Measurements from ENCODE around the gene ST3GAL5.
"Not testable (repeated sequence)": the region's sequence is repeated elsewhere in the genome, so short reads cannot be mapped to it uniquely, and the experiment has no call there.

The ST3GAL5 gene

DNA sequence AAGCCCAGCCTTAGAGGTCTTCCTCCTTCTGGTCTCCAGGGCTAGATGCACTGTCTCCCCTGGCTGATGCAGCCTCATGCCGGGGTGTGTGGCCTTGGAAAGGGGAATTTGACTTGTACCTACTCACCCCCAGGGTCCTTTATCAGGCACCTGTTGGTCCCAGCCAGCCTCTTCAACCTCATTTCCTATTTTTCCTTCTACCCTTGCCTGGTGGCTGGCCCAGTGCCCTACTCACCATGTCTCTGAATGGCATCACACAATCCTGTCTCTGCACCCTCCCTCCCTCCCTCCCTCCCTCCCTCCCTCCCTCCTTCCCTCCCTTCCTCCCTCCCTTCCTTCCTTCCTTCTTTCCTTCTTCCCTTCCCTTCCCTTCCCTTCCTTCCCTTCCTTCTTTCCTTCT, 17.1 kb upstream of the ST3GAL5 start:
- peaks cover 14% of the 10 kb centered on the region for H3K4me1 Mint-ChIP-seq
- no peak overlapping the region for H3K27ac Mint-ChIP-seq
- ATAC-seq: no peak
- peaks cover 23% of the 10 kb centered on the region for H3K36me3 Mint-ChIP-seq
- no peaks in the 10 kb centered on the region for H3K9me3 Mint-ChIP-seq
- no peak overlapping the region for H3K4me3 Mint-ChIP-seq
- H3K27me3 Mint-ChIP-seq: no peaks in the 10 kb centered on the region

DNA sequence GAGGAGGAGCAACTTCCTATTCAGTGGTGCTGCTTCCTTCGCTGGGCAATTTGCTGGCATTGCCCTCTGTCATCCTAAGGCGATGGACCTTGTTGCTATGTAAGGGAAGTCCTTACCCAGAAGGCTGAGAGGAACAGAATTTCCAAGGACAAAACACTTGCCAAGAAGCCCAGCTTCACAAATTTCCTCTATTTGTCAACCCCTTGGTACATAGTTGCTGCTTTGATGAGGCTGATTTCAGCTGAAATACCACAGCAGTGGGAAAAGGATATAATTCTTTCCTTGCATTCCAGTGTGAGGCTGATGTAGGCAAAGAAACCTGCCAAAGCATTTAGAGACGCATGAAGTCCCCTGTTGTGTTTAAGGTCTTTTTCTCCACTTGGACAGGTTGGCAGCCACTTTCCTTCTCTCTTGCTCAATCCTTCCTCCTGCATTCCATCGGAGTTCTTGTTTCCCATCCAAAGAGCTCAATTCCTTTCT, 16.4 kb upstream of the ST3GAL5 start:
- H3K4me3 Mint-ChIP-seq: no peak overlapping the region
- H3K36me3 Mint-ChIP-seq: peaks cover 23% of the 10 kb centered on the region
- H3K27ac Mint-ChIP-seq: no peak overlapping the region
- peaks cover 10% of the 10 kb centered on the region for H3K4me1 Mint-ChIP-seq
- no peak for ATAC-seq
- H3K27me3 Mint-ChIP-seq: no peaks in the 10 kb centered on the region
- H3K9me3 Mint-ChIP-seq: no peaks in the 10 kb centered on the region

DNA sequence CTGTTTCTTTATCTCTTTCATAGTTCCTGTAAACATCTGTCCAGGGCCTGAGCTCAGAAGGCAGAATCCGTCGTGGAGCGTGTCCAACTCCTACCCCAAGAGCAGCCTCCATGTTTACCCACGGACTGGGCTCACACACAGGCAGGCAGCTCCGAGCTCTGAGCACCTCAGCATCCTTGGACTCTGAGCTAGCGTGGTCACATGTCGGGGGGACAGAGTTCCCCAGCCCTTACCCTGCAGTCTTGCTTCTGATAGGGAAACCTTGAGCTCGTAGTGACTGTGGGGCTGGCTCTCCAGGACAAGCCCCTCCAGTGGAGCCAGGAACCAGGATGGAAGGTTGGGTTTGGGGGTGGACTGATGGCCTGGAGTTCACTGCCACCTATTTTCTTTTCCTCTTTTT, 15.1 kb upstream of the ST3GAL5 start:
- Mint-ChIP-seq H3K9me3 (peaks cover under 1% of the 10 kb centered on the region), H3K27ac (no peak overlapping the region), H3K36me3 (peaks cover 23% of the 10 kb centered on the region), H3K4me1 (peaks cover 10% of the 10 kb centered on the region), H3K4me3 (no peak overlapping the region), H3K27me3 (no peaks in the 10 kb centered on the region)
- ATAC-seq: no peak

DNA sequence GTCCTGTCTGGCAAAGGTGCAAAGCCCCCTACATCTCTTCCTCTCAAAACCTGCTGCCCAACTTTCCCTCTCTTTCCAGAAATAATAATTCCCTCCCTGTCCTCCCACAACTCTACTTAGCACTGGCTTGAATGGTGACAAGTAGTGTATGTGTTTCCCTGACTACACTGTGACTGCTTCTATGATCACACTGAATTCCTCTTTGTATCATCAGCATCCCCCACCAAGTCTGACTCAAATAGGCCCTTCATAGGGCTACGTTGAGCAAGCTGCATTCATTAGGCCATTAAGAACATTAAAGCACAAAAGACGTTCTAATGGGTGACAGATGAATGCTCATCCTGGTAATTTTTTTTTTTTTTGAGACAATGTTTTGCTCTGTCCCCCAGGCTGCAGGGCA, 13.7 kb upstream of the ST3GAL5 start:
- peak overlapping the region; percentile 12 for H3K27ac Mint-ChIP-seq
- H3K4me3 Mint-ChIP-seq: no peak overlapping the region
- peaks cover 10% of the 10 kb centered on the region for H3K9me3 Mint-ChIP-seq
- no peak for ATAC-seq
- H3K27me3 Mint-ChIP-seq: no peaks in the 10 kb centered on the region
- H3K36me3 Mint-ChIP-seq: peaks cover 32% of the 10 kb centered on the region
- H3K4me1 Mint-ChIP-seq: peaks cover 10% of the 10 kb centered on the region

DNA sequence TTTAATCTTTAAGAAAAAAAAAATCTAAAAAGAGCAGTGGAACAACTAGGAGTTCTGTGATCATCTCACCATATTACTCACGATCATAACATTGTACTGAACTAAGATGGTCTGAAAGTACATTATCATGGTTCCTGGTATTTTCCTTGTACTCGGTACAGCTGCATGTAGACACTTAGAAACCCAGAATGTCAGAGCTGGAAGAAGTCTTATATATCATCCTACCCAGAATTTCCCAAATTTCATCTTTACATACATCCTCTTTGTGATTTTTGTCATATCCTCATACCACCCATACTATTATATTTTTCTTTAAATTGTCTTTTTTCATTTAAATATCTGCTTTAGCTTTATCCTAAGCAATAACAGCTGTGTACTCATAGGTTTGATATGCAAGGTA, 12.4 kb upstream of the ST3GAL5 start:
- Mint-ChIP-seq H3K4me3 (no peak overlapping the region), H3K9me3 (peaks cover 13% of the 10 kb centered on the region), H3K36me3 (peaks cover 30% of the 10 kb centered on the region), H3K4me1 (peaks cover 10% of the 10 kb centered on the region), H3K27ac (no peak overlapping the region), H3K27me3 (no peaks in the 10 kb centered on the region)
- no peak for ATAC-seq

DNA sequence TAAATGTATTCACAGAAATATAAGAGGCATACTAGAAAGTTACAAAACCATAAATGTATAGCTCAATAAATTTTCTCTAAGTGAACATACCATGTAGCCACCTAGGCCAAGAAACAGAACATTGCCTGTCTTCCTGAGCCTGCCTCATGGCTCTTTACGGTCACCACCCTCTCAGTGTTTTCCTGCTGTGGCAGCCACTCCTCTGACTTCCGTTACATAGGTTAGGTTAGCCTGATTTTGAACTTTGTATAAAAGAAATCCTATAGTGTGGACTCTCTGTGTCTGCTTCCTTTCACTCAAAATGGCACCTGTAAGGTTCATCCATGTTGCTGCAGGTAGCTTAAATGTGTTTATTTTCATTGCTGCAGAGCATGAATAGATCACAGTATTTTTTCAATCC, 11.6 kb upstream of the ST3GAL5 start:
- Mint-ChIP-seq H3K36me3 (peaks cover 26% of the 10 kb centered on the region), H3K27me3 (no peaks in the 10 kb centered on the region), H3K4me1 (peaks cover 10% of the 10 kb centered on the region), H3K9me3 (peaks cover 13% of the 10 kb centered on the region), H3K27ac (no peak overlapping the region), H3K4me3 (no peak overlapping the region)
- no peak for ATAC-seq

DNA sequence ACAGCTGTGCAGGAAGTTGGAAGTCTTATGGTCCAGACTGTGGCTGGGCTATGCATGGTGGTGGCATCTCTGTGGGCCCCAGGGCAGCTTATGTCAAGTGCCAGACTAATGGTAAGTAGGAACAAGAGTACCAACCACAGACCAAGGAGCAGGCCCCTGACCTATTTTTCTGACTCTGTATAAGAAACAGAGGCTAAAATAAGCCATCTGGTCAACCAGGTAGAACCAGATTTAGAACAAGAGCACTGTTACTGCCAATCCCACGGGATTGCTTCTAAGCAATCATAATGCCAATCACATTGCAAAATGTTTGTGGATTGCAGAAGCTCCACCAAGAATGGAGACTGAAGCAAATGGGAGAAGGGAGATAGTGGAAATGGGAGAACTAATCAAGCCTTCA, 11.1 kb upstream of the ST3GAL5 start:
- H3K27ac Mint-ChIP-seq: no peak overlapping the region
- peaks cover 10% of the 10 kb centered on the region for H3K4me1 Mint-ChIP-seq
- peaks cover 16% of the 10 kb centered on the region for H3K9me3 Mint-ChIP-seq
- no peaks in the 10 kb centered on the region for H3K27me3 Mint-ChIP-seq
- no peak overlapping the region for H3K4me3 Mint-ChIP-seq
- ATAC-seq: no peak
- peaks cover 29% of the 10 kb centered on the region for H3K36me3 Mint-ChIP-seq

DNA sequence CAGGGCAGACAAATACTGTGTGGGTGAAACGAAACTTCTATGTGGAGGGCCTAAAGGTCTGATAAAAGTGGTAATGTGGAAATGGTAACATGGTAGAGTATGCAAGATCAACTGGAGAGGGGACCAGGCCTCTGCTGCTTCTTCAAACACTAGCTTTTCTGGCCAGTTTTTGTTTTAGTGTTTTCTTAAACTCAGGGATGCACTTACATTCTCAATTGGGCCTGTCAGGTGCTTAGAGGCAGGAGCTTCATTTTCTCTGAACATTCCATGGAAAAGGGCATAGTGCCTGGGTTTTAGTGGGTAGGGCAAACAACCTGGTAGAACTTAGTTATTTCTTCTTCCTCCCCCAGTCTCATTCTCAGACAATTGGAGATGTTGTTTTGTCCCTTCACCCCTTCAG, 10.5 kb upstream of the ST3GAL5 start:
- Mint-ChIP-seq H3K4me1 (peaks cover 12% of the 10 kb centered on the region), H3K27me3 (no peaks in the 10 kb centered on the region), H3K4me3 (no peak overlapping the region), H3K36me3 (peaks cover 27% of the 10 kb centered on the region), H3K9me3 (peaks cover 17% of the 10 kb centered on the region), H3K27ac (no peak overlapping the region)
- ATAC-seq: no peak

DNA sequence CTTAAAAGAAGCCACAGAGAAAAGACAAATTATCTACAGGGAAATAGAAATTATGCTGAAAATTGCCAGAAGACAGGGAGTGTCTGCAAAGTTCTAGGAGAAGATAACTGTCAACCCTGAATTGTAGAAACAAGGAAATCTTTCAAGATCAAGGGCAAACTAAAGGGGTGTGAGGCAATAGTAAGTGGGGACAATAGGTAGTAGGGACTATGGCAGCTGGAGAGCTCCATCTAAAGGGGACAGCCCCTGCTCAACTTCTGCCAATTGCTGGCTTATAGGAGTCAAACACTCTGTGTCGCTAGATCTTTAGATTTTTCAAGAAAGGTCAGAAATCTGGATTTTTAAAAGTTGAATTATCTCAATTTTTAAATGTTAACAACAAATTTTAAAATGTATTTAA, 10.1 kb upstream of the ST3GAL5 start:
- Mint-ChIP-seq H3K9me3 (peaks cover 18% of the 10 kb centered on the region), H3K36me3 (peaks cover 27% of the 10 kb centered on the region), H3K27ac (peak overlapping the region; percentile 33), H3K4me3 (no peak overlapping the region), H3K4me1 (peaks cover 16% of the 10 kb centered on the region), H3K27me3 (no peaks in the 10 kb centered on the region)
- no peak for ATAC-seq

DNA sequence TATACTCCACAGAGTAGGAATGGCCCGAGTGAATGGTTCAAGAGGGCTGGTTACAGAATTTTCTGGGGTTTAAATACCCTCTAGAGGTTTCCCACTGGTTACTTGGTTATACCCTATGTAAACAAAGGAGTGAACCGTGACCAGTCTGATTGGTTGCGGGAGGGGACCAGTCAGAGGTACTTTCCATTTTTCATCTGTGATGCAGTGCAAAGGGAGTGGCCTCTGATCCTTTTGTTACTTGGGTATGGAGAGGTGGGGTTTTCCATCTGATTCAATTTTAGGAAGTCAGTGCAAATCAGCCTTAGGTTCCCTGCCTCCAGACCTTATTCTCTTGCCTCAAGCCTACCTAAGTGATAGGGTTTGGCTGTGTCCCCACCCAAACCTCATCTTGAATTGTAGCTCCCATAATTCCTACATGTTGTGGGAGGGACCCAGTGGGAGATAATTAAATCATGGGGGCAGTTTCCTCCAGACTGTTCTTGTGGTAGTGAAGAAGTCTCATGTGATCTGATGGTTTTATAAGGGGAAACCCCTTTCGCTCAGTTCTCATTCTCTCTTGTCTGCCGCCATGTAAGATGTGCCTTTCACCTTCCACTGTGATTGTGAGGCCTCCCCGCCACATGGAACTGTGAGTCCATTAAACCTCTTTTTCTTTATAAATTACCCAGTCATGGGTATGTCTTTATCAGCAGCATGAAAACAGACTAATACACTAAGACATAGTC, 5.9 kb upstream of the ST3GAL5 start:
- H3K9me3 Mint-ChIP-seq: peaks cover 18% of the 10 kb centered on the region
- H3K4me1 Mint-ChIP-seq: peaks cover 39% of the 10 kb centered on the region
- not testable (repeated sequence) for H3K4me3 Mint-ChIP-seq, ATAC-seq, H3K27me3 Mint-ChIP-seq, H3K27ac Mint-ChIP-seq
- H3K36me3 Mint-ChIP-seq: peaks cover 38% of the 10 kb centered on the region

DNA sequence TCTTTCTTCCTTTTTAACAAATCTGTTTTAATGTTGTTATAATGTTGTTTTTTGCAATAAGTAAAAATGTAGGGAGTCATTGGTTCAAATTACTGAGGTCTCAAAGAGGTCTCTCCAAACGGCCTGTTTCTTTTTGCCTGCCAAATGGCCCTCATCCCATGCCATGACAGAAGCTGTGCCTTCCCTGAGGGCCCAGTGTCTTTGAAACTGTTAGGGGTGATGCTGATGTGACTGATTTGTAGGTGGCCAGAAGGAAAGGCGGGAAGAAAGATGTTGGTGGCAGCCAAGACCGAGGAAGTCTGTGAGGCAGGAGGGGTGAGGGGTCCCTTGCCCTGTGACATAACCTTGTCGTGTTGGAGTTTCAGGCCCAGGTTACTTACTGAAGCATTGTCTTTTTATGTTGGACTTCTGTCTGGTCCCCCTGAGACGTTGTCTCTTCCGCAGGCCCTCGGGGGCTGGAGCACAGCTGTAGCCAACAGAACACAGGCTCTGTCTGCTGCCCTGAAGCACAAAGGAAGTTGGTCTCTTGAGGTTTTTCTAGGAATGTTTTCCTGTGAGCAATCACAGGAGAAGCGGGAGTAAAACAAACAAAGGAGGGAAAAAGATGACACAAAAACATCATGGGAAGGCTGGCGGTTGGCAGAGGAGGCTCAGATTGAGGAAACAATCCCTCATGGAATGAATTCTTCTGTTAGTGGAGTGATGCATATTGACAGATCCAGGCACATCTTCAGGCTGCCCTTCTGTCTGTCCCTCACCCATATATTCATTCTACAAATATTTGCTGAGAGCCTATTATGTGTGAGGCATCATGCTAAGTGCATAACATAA, 4.9 kb upstream of the ST3GAL5 start:
- Mint-ChIP-seq H3K27ac (peak overlapping the region; percentile 46), H3K4me1 (peaks cover 46% of the 10 kb centered on the region), H3K9me3 (peaks cover 16% of the 10 kb centered on the region), H3K36me3 (peaks cover 37% of the 10 kb centered on the region), H3K4me3 (no peak overlapping the region), H3K27me3 (no peaks in the 10 kb centered on the region)
- no peak for ATAC-seq

DNA sequence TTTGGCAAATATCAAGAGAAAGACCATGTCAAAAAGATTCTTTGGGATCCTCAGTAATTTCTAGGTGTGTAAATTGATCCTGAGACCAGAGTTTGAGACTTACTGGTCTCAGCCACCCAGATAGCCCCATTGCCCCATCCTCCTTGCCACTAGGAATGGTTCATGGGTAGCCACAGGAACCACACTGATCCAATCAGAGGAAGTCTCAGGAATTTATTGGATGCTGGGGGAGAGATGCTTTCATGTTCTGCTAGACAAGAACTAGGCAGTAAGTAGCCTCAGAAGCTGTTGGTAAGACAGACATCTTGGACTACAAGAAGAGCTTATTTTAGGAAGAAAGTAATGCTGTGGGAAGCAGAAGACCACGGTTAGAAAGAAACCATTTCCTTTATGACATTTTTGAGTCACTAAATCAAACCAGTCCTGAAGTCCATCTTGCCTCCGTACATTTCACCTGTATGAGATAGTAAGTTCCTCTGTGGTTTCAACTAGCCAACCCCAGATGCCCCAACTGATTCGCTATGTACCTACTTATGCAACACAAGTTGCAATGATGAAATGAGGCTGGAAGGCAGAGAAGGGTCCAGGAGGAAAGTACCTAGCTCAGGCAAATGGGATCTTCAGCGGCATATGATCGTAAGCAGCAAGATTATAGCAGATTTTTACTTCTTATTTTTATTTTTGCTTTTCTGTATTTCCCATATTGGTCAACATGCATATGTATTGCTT, 3.6 kb upstream of the ST3GAL5 start:
- no peak for ATAC-seq
- Mint-ChIP-seq H3K4me3 (no peak overlapping the region), H3K4me1 (peaks cover 53% of the 10 kb centered on the region), H3K27ac (peak overlapping the region; percentile 46), H3K9me3 (peaks cover 7% of the 10 kb centered on the region), H3K27me3 (no peaks in the 10 kb centered on the region), H3K36me3 (peaks cover 29% of the 10 kb centered on the region)

DNA sequence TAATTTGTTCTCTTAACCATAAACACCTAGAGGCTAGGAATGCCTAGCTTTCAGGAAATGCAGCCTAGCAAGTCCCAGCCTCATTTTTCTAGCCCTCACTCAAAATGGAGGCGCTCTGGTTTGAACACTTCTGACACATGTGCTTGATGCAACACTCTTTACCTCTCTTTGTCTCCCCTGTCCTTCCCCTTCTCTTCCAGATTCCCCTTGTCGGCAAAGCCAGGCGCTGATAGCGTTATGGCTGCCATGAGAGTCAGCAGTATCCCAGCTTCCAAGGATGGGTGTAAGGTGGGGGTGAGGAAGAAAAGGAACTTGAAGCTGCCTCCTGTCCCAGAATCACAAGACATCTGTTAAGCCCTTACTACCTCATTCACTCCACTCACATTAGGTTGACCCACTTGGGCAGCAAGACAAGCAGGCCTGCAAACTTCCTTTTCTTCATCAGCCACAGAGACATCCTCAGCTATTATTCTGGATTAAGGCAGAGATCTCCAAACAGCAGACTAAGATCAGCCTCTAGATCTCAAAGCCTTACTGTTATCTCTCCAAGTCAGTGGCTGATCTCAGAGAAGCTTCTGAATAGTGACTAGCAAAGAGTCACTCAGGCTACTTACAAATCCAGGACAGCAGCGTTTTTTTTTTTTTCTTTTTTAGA, 1.9 kb upstream of the ST3GAL5 start:
- Mint-ChIP-seq H3K27ac (peak overlapping the region; percentile 99), H3K4me3 (peak overlapping the region; percentile 76), H3K36me3 (peaks cover 31% of the 10 kb centered on the region), H3K4me1 (peaks cover 70% of the 10 kb centered on the region), H3K9me3 (peaks cover 6% of the 10 kb centered on the region), H3K27me3 (no peaks in the 10 kb centered on the region)
- no peak for ATAC-seq

DNA sequence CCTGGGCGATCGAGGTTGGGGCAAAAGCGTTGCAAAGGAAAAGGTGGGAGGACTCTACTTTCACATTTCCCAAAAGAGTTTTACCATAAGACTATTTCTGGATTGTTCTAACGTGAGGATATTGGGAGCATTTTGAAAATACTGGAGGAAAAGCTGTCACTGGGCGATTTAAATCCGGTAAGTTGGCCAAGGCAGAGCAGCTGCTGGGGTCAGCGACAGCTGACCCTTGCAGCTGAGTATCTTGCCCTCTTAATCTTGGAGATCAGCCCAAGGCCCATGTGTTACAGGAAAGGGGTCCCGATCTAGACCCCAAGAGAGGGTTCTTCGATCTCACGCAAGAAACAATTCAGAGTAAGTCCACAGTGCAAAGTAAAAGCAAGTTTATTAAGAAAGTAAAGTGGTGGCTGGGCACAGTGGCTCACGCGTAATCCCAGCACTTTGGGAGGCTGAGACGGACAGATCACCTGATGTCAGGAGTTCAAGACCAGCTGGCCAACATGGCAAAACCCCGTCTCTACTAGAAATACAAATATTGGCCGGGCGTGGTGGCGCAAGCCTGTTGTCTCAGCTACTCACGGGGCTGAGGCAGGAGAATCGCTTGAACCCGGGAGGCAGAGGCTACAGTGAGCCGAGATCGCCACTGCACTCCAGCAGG, 964 bp upstream of the ST3GAL5 start:
- Mint-ChIP-seq H3K9me3 (peaks cover 2% of the 10 kb centered on the region), H3K27ac (peak overlapping the region; percentile 99), H3K4me1 (peaks cover 79% of the 10 kb centered on the region), H3K27me3 (no peaks in the 10 kb centered on the region), H3K4me3 (peak overlapping the region; percentile 83), H3K36me3 (peaks cover 24% of the 10 kb centered on the region)
- no peak for ATAC-seq
